ENCODE data around the gene GADL1. TPM values are rescaled to one million over a fixed set of nuclear protein-coding genes. Genes with fewer than 3 reads are reported as not detected.

Gene GADL1
- total RNA-seq, 1 donor from 2014 or later = not detected

DNA sequence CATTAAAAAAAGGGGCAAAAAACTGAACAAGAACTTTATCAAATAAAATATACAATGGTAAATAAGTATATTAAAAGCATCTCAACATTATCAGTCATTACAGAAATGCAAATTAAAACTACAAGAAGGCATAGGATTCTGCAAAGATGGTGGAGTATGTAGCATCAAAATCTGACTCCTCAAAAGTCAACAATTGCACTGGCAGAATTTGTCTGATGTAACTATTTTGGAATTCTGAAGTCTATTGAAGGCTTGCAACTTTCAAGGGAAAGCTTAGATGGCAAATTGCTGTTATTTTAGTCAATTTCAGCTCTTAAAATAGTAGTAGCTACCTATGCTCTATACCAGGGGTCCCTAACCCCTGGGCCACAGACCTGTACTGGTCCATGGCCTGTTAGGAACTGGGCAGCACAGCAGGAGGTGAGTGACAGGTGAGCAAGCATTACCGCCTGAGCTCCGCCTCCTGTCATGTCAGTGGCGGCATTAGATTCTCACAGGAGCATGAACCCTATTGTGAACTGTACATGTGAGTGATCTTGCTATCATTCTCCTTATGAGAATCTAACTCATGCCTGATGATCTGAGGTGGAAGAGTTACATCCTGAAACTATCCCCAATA is 180.5 kb downstream of the GADL1 start:
- H3K36me3 ChIP-seq = no peaks in the 10 kb centered on the region
- H3K27ac ChIP-seq = no peak overlapping the region
- H3K27me3 ChIP-seq = no peaks in the 10 kb centered on the region
- DNase-seq (ENCODE audit: low spot score in 2 of 2) = no peak
- H3K9me3 ChIP-seq = no peaks in the 10 kb centered on the region
- TF ChIP-seq CTCF (IDR thresholded peaks at IDR 0.05) = no peak
- intact Hi-C loops (cut with DNase I) = no loop called here
- H3K4me3 ChIP-seq = no peak overlapping the region
- no peaks in the 10 kb centered on the region for H3K4me1 ChIP-seq

- DNase-seq (ENCODE audit: low spot score in 2 of 2) = no peak
- H3K4me3 ChIP-seq = no peak overlapping the region
- no peaks in the 10 kb centered on the region for H3K9me3 ChIP-seq
- H3K36me3 ChIP-seq = no peaks in the 10 kb centered on the region
- H3K27ac ChIP-seq = no peak overlapping the region
- intact Hi-C loops (cut with DNase I) = no loop called here
- no peak for TF ChIP-seq CTCF (IDR thresholded peaks at IDR 0.05)
- no peaks in the 10 kb centered on the region for H3K27me3 ChIP-seq
- H3K4me1 ChIP-seq = no peaks in the 10 kb centered on the region
These were observed 181.5 kb downstream of the GADL1 start for GRCh38 chr3:30712991-30713390.

DNA sequence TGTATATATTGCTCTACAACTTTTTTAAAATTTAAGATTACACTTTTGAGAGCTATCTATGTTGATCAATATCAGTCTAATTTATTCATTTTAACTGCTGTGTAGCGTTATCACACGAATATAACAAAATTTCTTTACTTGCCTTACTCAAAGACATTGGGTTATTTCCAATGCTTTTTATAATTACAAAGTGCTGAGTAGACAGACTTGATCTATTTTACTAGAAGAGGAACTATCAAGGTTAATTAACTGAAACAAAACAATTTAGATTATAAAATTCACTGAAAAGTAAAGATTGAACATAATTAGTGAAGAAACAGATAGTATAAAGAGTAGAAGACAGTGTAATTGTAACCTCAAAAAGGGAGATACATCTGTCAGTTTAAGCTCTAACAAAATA is 182.6 kb downstream of the GADL1 start:
- Histone ChIP-seq H3K27me3 (no peaks in the 10 kb centered on the region), H3K4me1 (no peaks in the 10 kb centered on the region)
- no peak for TF ChIP-seq CTCF (IDR thresholded peaks at IDR 0.05)

DNA sequence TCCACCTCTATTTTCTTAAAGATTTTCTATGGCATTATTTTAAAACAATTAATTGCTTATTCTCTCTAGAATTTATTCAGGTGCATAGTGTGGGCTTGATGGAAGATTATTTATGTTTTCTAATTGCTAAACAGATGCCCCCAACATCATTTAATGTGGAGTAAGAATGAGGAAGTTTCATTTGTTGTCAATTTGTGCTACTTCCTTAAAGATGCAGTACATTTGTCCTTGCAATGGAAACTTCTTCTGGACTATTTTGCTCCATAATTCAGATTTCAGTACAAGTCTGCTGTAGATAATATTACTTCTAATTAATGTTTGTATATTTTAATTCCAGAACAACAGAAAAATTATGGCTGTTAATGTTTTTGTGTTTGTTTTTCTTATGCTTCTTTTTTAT is 183.3 kb downstream of the GADL1 start:
- intact Hi-C loops (cut with DNase I) = no loop called here
- Histone ChIP-seq H3K4me1 (no peaks in the 10 kb centered on the region), H3K36me3 (no peaks in the 10 kb centered on the region), H3K27ac (no peak overlapping the region), H3K4me3 (no peak overlapping the region), H3K9me3 (no peaks in the 10 kb centered on the region), H3K27me3 (no peaks in the 10 kb centered on the region)
- DNase-seq (ENCODE audit: low spot score in 2 of 2) = no peak
- no peak for TF ChIP-seq CTCF (IDR thresholded peaks at IDR 0.05)

More for the DNA sequence above, 182.6 kb downstream of the GADL1 start:
- Histone ChIP-seq H3K9me3 (no peaks in the 10 kb centered on the region), H3K36me3 (no peaks in the 10 kb centered on the region), H3K4me3 (no peak overlapping the region), H3K27ac (no peak overlapping the region)
- intact Hi-C loops (cut with DNase I) = no loop called here
- DNase-seq (ENCODE audit: low spot score in 2 of 2) = no peak

DNA sequence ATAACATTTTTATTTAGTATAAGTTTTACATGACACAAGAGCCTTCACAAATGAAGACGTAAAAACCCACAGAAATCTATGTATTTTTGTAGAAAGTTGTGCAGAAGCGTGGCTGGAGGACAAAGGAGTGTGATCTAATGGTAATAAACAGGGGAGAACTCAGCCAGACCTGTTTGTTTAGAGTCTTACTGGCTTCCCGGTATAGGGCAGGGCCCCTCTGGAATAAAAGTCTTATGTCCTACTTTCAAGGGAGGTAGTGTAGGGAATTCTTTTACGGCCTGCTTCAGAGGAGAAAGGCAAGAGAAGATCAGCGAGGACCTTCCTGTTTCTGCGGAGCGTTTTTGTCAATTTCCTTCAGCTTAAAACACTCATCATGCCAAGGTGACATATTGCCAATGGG is 184.4 kb downstream of the GADL1 start:
- H3K4me3 ChIP-seq = no peak overlapping the region
- no peak overlapping the region for H3K27ac ChIP-seq
- TF ChIP-seq CTCF (IDR thresholded peaks at IDR 0.05) = no peak
- H3K9me3 ChIP-seq = no peaks in the 10 kb centered on the region
- intact Hi-C loops (cut with DNase I) = no loop called here
- H3K4me1 ChIP-seq = no peaks in the 10 kb centered on the region
- H3K27me3 ChIP-seq = no peaks in the 10 kb centered on the region
- DNase-seq (ENCODE audit: low spot score in 2 of 2) = no peak
- no peaks in the 10 kb centered on the region for H3K36me3 ChIP-seq

- Histone ChIP-seq H3K4me3 (no peak overlapping the region), H3K4me1 (no peaks in the 10 kb centered on the region), H3K36me3 (no peaks in the 10 kb centered on the region), H3K27ac (no peak overlapping the region), H3K27me3 (no peaks in the 10 kb centered on the region), H3K9me3 (no peaks in the 10 kb centered on the region)
- DNase-seq (ENCODE audit: low spot score in 2 of 2) = no peak
- no peak for TF ChIP-seq CTCF (IDR thresholded peaks at IDR 0.05)
- intact Hi-C loops (cut with DNase I) = no loop called here
These were observed 186.0 kb downstream of the GADL1 start for GRCh38 chr3:30708472-30708871.
